ENCODE results near the gene FOXP1. TPM values are rescaled to one million over a fixed set of nuclear protein-coding genes. Genes with fewer than 3 reads are reported as not detected.
A peak's percentile ranks its signal among the peaks of the same experiment; 100 is the strongest.

FOXP1 gene
- total RNA-seq, 1 experiment from 2014 or later = 75.3 TPM

- no peak overlapping the region for H3K9ac ChIP-seq (ENCODE audit: extremely low read depth, insufficient read length, low read length)
- no peak overlapping the region for H3K27ac ChIP-seq (ENCODE audit: insufficient read length, low read depth, low read length)
- Mint-ChIP-seq H3K4me3 (no peak overlapping the region), H3K27me3 (ENCODE audit: low read depth) (no peaks in the 10 kb centered on the region), H3K36me3 (ENCODE audit: insufficient read depth in 1 of 3, low read depth in 3 of 3) (no peaks in the 10 kb centered on the region), H3K27ac (peak overlapping the region in 1 of 3 experiments; percentile 49; a peak in 2 of 7 replicates), H3K4me1 (peaks cover 31 to 34% of the 10 kb centered on the region in 2 experiments), H3K9me3 (no peaks in the 10 kb centered on the region)
- no peak overlapping the region for H3K56ac ChIP-seq (ENCODE audit: insufficient read length, low read depth, low read length)
- no peak overlapping the region for H4K8ac ChIP-seq (replicated peaks; ENCODE audit: insufficient read length, low read depth, low read length)
- no peak overlapping the region for H3K14ac ChIP-seq (ENCODE audit: insufficient read depth, low read length)
- H3K18ac ChIP-seq (ENCODE audit: insufficient read length, low read depth, low read length) = no peak overlapping the region
- H2BK120ac ChIP-seq (ENCODE audit: low read depth, low read length, poor library complexity, severe bottlenecking) = no peak overlapping the region
- no peak overlapping the region for H2AK5ac ChIP-seq (ENCODE audit: insufficient read length, low read length)
- no peak for DNase-seq
- H3K79me1 ChIP-seq (ENCODE audit: insufficient read depth, low read depth, low read length, poor library complexity, severe bottlenecking) = no peaks in the 10 kb centered on the region
- no peak overlapping the region for H3K23ac ChIP-seq (ENCODE audit: insufficient read length, low read depth, low read length)
- no peak overlapping the region for H3K4me2 ChIP-seq (ENCODE audit: insufficient read depth, insufficient read length, low read length)
- no peak overlapping the region for H3K4ac ChIP-seq (ENCODE audit: low read depth, low read length)
- no peak overlapping the region for H2BK5ac ChIP-seq (ENCODE audit: insufficient read length, low read length)
- no peak overlapping the region for H2BK15ac ChIP-seq (ENCODE audit: low read depth, low read length)
- no peak for TF ChIP-seq CTCF (conservative IDR thresholded peaks at IDR 0.05)
- H4K20me1 ChIP-seq (ENCODE audit: control insufficient read depth, insufficient read depth, insufficient read length) = peaks cover 3% of the 10 kb centered on the region
- no peak overlapping the region for H2BK20ac ChIP-seq (ENCODE audit: low read depth, low read length, poor library complexity, severe bottlenecking)
- H3K4me1 ChIP-seq (ENCODE audit: insufficient read depth, low read length) = peaks cover 8% of the 10 kb centered on the region
- H3K79me2 ChIP-seq (ENCODE audit: insufficient read depth, low read length) = no peaks in the 10 kb centered on the region
- H2BK12ac ChIP-seq (ENCODE audit: insufficient read length, low read depth, low read length) = no peak overlapping the region
- no CpG with 5 or more reads among the region's 7 CpGs for WGBS (ENCODE audit: extremely low coverage, insufficient read length, low lambda C conversion rate)
- H2AFZ ChIP-seq (ENCODE audit: low read length) = no peak overlapping the region
- no peak overlapping the region for H3T11ph ChIP-seq (ENCODE audit: low read length)
- no peaks in the 10 kb centered on the region for H3K27me3 ChIP-seq (ENCODE audit: insufficient read depth, low read length)
- no peak overlapping the region for H4K5ac ChIP-seq (ENCODE audit: insufficient read length, low read depth, low read length)
- H3K9me3 ChIP-seq (ENCODE audit: control insufficient read depth, low read depth, low read length) = no peaks in the 10 kb centered on the region
- H4K91ac ChIP-seq (ENCODE audit: insufficient read length, low read depth, low read length) = no peak overlapping the region
- H3K23me2 ChIP-seq (ENCODE audit: insufficient read length, low read depth, low read length, poor library complexity, severe bottlenecking) = no peaks in the 10 kb centered on the region
Measured at GRCh38 chr3:71521940-71522876, 61.3 kb downstream of the FOXP1 start.

Measured in H9 (cell line).